DND-41 (cell line): Measurements from ENCODE around the gene HOXC10.

Source experiments
- EZH2 ChIP-seq: IDR thresholded peaks from 3 replicates; pipeline ENCODE4 v1.6.1; 2012; ENCODE audit warnings: borderline replicate concordance, low read depth, mild to moderate bottlenecking, moderate library complexity, low read length, inconsistent platforms; ENCODE audit not compliant: severe bottlenecking
- TF ChIP-seq, protein P1 (sequence below): IDR thresholded peaks from 2 replicates; pipeline ENCODE4 v1.5.1; 2012; ENCODE audit warnings: borderline replicate concordance, low read length, moderate library complexity, mild to moderate bottlenecking; ENCODE audit not compliant: poor library complexity, severe bottlenecking; ENCODE audit errors: extremely low read depth

DNA sequence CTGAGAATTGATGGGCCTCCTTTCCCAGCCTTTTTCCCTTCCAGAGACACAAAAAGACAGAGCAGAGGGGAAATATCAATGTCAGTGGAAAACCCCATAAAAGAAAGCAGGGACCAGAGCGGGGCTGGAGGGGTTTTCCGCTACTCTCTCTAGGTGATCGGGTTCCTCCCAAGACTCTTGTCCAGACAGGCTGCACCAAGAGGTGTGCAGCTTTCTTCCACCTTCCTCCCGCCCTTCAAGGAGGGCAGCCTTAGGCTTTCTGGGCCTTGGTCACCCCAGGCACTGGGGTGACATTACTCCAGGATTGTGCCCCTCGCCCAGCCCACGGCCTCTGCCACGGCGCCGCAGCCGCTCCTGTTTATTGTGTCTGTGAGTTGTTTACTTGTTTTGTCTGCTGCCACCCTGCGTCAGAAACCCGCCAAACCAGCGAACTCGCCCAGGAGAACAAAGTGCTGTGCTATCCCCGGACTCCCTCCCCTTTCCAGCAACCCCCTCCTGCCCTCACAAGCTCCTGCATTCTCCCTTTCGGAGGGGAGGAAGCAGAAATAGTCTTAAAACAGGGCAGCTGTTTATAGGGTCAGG is 36.6 kb downstream of the HOXC10 start:
- TF ChIP-seq, protein P1, sequence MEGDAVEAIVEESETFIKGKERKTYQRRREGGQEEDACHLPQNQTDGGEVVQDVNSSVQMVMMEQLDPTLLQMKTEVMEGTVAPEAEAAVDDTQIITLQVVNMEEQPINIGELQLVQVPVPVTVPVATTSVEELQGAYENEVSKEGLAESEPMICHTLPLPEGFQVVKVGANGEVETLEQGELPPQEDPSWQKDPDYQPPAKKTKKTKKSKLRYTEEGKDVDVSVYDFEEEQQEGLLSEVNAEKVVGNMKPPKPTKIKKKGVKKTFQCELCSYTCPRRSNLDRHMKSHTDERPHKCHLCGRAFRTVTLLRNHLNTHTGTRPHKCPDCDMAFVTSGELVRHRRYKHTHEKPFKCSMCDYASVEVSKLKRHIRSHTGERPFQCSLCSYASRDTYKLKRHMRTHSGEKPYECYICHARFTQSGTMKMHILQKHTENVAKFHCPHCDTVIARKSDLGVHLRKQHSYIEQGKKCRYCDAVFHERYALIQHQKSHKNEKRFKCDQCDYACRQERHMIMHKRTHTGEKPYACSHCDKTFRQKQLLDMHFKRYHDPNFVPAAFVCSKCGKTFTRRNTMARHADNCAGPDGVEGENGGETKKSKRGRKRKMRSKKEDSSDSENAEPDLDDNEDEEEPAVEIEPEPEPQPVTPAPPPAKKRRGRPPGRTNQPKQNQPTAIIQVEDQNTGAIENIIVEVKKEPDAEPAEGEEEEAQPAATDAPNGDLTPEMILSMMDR, result no peak
- TF ChIP-seq EZH2, result no peak
